Endodermal cell (in vitro differentiated cells): ENCODE data around the gene CRY1. TPM values are rescaled to one million over a fixed set of nuclear protein-coding genes. Genes with fewer than 3 reads are reported as not detected.

Experiments
- DNase-seq: peaks from one replicate; pipeline ENCODE4 v3.0.0-alpha.2; 2017
- H3K27ac ChIP-seq: 2 replicates; pipeline ENCODE4 v1.5.1; 2013; ENCODE audit warnings: mild to moderate bottlenecking, low read depth, low read length, moderate library complexity
- H3K27me3 ChIP-seq: 2 replicates; pipeline ENCODE4 v1.6.1; 2013; ENCODE audit warnings: mild to moderate bottlenecking, low read length, moderate library complexity; ENCODE audit not compliant: insufficient read depth, control insufficient read depth, poor library complexity, severe bottlenecking
- H3K36me3 ChIP-seq: 2 replicates; pipeline ENCODE4 v1.7.0; 2013; ENCODE audit warnings: mild to moderate bottlenecking, low read length, moderate library complexity; ENCODE audit not compliant: control insufficient read depth, insufficient read depth
- H3K4me1 ChIP-seq: one replicate; pipeline ENCODE4 v1.7.0; 2013; ENCODE audit warnings: low read length; ENCODE audit not compliant: control insufficient read depth, insufficient read depth
- H3K4me3 ChIP-seq: 2 replicates; pipeline ENCODE4 v1.5.1; 2013; ENCODE audit warnings: mild to moderate bottlenecking, low read length, moderate library complexity
- H3K9ac ChIP-seq: 2 replicates; pipeline ENCODE4 v1.6.1; 2013; ENCODE audit warnings: mild to moderate bottlenecking, low read length, moderate library complexity; ENCODE audit not compliant: poor library complexity, severe bottlenecking; ENCODE audit errors: extremely low read depth
- H3K9me3 ChIP-seq: 2 replicates; pipeline ENCODE4 v1.6.1; 2013; ENCODE audit warnings: mild to moderate bottlenecking, low read length, moderate library complexity; ENCODE audit not compliant: control insufficient read depth
- H3K27ac Mint-ChIP-seq: 2 replicates; pipeline ENCODE4 v1.8.0; 2020; ENCODE audit warnings: mixed read lengths
- H3K27me3 Mint-ChIP-seq: 2 replicates; pipeline ENCODE4 v1.8.0; 2021; ENCODE audit warnings: mild to moderate bottlenecking, mixed read lengths; ENCODE audit not compliant: insufficient read depth
- H3K36me3 Mint-ChIP-seq: 2 replicates; pipeline ENCODE4 v1.8.0; 2020; ENCODE audit warnings: low read depth, mixed read lengths
- H3K4me1 Mint-ChIP-seq: 2 replicates; pipeline ENCODE4 v1.8.0; 2020; ENCODE audit warnings: mixed read lengths
- H3K4me3 Mint-ChIP-seq: 2 replicates; pipeline ENCODE4 v1.8.0; 2020; ENCODE audit warnings: mild to moderate bottlenecking, moderate library complexity, mixed read lengths
- H3K9me3 Mint-ChIP-seq: 2 replicates; pipeline ENCODE4 v1.8.0; 2020; ENCODE audit warnings: mild to moderate bottlenecking, mixed read lengths
- CTCF ChIP-seq: fragments of 200-600 bp; sonication (generic); conservative IDR thresholded peaks from 2 replicates; pipeline ENCODE4 v1.5.0; 2021; ENCODE audit warnings: antibody characterized with exemption, mild to moderate bottlenecking
- WGBS, 2 experiments: methylation state at CpG; one replicate each; pipeline versions ENCODE4 v1.1.5 to v1.1.7; 2013; ENCODE audit warnings: missing lambda C conversion rate in 2 of 2, mixed read lengths in 1 of 2; ENCODE audit not compliant: insufficient coverage in 1 of 2, insufficient read length in 1 of 2; 5-methylcytosine and 5-hydroxymethylcytosine counted together
- total RNA-seq, 2 donors: library from RNA; stranded (reverse); fragmentation: NEBNext Ultra II Directional in 1 of 2; extraction: Animal tissue kit (Norgen Biotek cat#: 25700) in 1 of 2; gene quantifications; 2 replicates in 1 of 2; 3 replicates in 1 of 2; pipeline ENCODE4 v1.2.1, GENCODE V29; 2021

CRY1 gene
- total RNA-seq, 2 donors from 2014 or later: 29.9 to 33.4 TPM

- TF ChIP-seq CTCF: no peak
- H3K27me3 Mint-ChIP-seq: no peaks in the 10 kb centered on the region
- no peak overlapping the region for H3K27ac Mint-ChIP-seq
- H3K4me1 Mint-ChIP-seq: peaks cover 6% of the 10 kb centered on the region
- Histone ChIP-seq H3K9me3 (peaks cover 17% of the 10 kb centered on the region), H3K4me3 (no peak overlapping the region), H3K36me3 (no peaks in the 10 kb centered on the region), H3K27me3 (no peaks in the 10 kb centered on the region), H3K9ac (no peak overlapping the region), H3K27ac (no peak overlapping the region), H3K4me1 (no peaks in the 10 kb centered on the region)
- no peak for DNase-seq
- peaks cover 24% of the 10 kb centered on the region for H3K9me3 Mint-ChIP-seq
- WGBS, 2 experiments: 74 to 92% methylated on average over 2 of the region's 2 CpGs
- peaks cover 3% of the 10 kb centered on the region for H3K36me3 Mint-ChIP-seq
- no peak overlapping the region for H3K4me3 Mint-ChIP-seq
Measured at GRCh38 chr12:107099917-107100316, 6.6 kb upstream of the CRY1 start.

DNA sequence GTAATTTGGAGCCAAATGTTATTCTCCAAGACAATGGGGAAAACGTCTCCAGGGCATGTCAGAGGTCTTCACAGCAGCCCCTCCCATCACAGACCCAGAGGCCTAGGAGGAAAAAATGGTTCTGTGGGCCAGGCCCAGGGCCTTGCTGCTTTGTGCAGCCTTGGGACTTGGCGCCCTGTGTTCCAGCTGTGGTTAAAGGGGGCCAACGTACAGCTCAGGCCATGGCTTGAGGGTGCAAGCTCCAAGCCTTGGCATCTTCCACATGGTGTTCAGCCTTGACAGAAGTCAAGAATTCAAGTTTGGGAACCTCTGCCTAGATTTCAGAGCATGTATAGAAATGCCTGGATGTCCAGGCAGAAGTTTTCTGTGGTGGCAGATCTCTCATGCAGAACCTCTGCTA, 3.2 kb upstream of the CRY1 start:
- H3K9me3 Mint-ChIP-seq: peaks cover 24% of the 10 kb centered on the region
- Histone ChIP-seq H3K27me3 (no peaks in the 10 kb centered on the region), H3K27ac (no peak overlapping the region), H3K9ac (no peak overlapping the region), H3K9me3 (peaks cover 17% of the 10 kb centered on the region), H3K4me3 (no peak overlapping the region), H3K36me3 (no peaks in the 10 kb centered on the region), H3K4me1 (no peaks in the 10 kb centered on the region)
- no peak for TF ChIP-seq CTCF
- 78 to 95% methylated on average over 3 of the region's 3 CpGs for WGBS, 2 experiments
- H3K4me1 Mint-ChIP-seq: peaks cover 8% of the 10 kb centered on the region
- no peaks in the 10 kb centered on the region for H3K27me3 Mint-ChIP-seq
- H3K27ac Mint-ChIP-seq: no peak overlapping the region
- H3K4me3 Mint-ChIP-seq: no peak overlapping the region
- peaks cover 3% of the 10 kb centered on the region for H3K36me3 Mint-ChIP-seq
- no peak for DNase-seq

DNA sequence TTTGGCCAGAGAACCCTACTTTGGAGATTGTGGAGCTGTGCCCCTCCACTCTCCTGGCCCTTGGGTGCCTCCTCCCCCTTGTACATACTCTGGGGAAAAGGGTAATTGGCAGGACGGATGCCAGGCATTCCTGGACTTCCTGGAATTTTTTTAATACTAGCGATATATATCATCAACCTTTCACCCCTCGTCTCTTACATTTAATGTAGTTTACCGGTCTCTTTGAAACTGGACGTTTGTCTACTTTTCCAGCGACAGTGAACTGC, 767 bp upstream of the CRY1 start:
- Histone ChIP-seq H3K9ac (peak overlapping the region; percentile 94), H3K27ac (peak overlapping the region; percentile 58), H3K36me3 (peaks cover under 1% of the 10 kb centered on the region), H3K4me1 (no peaks in the 10 kb centered on the region), H3K27me3 (no peaks in the 10 kb centered on the region), H3K4me3 (peak overlapping the region; percentile 97), H3K9me3 (peaks cover 22% of the 10 kb centered on the region)
- H3K4me3 Mint-ChIP-seq: no peak overlapping the region
- no peaks in the 10 kb centered on the region for H3K27me3 Mint-ChIP-seq
- no peak for TF ChIP-seq CTCF
- peaks cover 2% of the 10 kb centered on the region for H3K4me1 Mint-ChIP-seq
- no peak for DNase-seq
- 64 to 100% methylated on average over 1 to 6 of the region's 6 CpGs for WGBS, 2 experiments
- no peak overlapping the region for H3K27ac Mint-ChIP-seq
- peaks cover 24% of the 10 kb centered on the region for H3K9me3 Mint-ChIP-seq
- peaks cover 3% of the 10 kb centered on the region for H3K36me3 Mint-ChIP-seq
